ENCODE data around the gene PLXNB3.
"Not testable (repeated sequence)": the region's sequence is repeated elsewhere in the genome, so short reads cannot be mapped to it uniquely, and the experiment has no call there.

PLXNB3 gene

DNA sequence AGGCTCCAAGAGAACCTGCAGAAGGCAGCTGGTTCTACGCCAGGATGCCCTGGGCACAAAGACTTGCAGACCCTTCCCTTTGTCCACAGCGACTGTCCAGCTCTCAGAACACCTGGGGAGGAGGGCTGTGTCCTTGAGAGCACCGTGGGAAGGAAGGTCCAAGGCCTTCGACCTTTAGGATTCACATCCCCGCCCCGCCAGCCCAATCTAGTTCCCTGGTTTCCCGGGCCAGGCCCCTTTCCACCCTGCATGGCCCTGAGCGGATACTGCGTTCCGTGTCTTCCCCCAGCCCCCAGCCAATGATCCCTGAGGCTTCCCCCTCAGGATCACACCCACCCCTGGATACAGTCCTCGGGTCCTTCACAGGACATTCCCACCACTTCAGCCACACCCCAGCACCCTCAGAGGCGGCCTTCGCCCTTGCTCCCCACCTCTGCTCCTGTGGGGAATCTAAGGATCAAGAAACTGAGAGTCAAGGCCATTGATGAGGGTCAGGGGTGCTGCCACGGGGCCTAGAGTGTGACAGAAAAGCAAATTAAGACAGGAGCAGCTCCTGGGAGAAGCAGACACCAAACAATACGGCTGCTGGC lies 30.3 kb upstream of the PLXNB3 start:
- DNase-seq: no peak

DNA sequence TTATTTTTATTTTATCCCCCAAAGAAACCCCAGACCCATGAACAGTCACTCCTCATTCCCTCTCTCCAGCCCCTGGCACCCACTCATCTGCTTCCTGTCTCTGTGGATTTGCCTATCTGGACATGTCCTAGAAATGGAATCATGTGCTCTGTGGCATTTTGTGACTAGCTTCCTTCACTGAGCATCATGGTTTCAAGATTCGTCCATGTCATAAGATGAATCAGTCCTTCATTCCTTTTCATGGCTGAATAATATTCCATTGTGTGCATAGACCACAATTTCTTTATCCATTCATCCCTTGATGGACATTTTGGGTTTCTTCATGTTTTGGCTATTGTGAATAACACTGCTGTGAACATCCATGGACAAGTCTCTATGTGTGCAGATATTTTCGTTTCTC lies 29.2 kb upstream of the PLXNB3 start:
- DNase-seq: no peak

DNA sequence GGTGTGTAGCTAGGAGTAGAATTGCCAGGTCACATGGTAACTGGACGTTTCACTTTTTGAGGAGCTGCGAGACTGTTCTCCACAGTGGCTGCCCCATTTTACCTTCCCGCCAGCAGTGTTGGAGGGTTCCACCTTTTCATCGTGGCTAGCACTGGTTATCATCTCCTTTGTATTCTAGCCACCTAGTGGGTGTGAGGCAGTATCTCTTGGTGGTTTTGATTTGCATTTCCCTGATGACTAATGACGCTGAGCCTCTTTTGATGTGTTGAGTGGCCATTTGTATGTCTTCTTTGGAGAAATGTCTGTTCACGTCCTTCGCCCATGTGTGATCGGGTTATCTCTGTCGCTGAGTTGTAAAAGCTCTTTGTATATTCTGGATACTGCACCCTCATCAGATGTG lies 28.8 kb upstream of the PLXNB3 start:
- DNase-seq: no peak

DNA sequence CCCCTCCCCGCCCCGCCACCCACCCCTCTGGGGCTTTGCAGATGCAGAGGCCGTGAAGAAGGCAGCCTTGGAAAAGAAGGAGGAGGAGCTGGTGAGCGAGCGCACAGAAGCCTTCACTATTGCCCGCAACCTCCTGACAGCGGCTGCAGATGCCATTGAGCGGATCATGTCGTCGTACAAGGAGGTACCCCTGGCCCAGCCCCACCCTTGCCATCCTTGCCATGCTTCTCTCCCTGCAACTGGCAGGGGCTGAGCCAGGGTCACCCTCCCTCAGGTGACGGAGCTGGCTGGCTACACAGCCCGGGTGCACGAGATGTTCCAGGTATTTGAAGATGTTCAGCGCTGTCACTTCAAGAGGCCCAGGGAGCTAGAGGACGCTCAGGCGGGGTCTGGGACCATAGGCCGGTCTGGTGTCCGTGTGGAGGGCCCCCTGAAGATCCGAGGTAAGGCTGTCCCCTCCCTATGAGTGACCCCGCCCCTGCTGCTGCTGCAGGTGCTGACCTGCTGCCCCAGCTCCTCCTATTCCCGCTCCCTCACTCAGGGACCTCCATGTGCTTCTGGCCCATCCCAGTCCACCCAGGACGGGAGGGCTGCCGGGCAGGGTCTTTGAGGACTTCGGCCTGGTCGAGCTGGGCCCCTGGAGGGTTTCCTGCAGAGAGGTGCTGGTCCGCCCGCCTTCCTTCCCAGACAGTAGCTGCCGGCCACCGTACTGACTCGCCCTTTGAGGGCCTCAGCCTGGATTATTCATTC lies 27.8 kb upstream of the PLXNB3 start:
- DNase-seq: no peak

DNA sequence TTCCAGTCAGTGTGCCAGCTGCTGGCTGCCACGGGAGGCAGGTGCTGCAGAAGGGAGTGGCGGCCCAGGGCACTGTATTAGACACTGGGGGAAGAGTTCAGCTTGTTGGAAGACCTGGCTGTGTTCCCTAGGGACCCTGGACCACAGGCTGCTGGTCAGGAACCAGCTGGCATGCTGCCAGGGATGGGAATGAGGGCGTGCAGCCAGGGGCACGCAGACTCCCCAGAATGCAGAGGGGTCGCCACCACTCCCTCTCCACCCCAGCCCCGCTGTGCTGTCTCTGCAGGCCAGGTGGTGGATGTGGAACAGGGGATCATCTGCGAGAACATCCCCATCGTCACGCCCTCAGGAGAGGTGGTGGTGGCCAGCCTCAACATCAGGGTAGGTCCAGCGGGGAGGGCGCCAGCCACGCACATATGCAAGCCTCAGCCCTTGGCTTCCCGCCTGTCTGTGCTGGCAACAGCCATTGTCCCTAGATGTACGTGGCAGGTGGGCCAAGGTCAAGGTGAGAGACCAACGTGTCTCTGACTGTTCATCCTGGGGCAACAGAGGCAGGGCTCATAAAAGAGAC lies 27.1 kb upstream of the PLXNB3 start:
- DNase-seq: no peak

DNA sequence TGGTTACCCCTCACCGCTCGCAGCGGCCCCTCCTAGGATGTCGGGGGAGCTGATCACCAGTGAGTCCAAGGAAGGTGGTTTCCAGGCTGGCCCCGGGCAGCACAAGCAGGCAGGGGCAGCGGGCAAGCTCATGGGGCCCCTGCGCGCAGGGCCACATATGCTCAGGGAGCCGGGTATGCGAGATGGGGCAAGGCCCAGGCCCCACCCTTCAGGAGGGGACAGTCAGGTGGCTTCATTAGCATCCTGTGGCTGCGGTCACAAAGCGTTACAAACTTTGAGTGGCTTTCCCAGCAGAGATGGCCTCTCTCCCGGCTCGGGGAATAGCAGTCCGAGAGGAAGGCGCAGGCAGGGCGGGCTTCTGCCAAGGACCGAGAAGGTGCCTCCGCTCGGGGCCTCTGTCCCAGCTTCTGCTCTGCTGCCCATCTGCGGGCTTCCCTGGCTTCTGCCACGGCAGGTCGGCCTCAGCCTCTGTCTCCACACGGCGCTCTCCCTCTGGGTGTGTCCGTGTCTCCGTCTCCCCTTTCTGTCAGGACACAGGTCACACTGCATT lies 25.9 kb upstream of the PLXNB3 start:
- DNase-seq: no peak

DNA sequence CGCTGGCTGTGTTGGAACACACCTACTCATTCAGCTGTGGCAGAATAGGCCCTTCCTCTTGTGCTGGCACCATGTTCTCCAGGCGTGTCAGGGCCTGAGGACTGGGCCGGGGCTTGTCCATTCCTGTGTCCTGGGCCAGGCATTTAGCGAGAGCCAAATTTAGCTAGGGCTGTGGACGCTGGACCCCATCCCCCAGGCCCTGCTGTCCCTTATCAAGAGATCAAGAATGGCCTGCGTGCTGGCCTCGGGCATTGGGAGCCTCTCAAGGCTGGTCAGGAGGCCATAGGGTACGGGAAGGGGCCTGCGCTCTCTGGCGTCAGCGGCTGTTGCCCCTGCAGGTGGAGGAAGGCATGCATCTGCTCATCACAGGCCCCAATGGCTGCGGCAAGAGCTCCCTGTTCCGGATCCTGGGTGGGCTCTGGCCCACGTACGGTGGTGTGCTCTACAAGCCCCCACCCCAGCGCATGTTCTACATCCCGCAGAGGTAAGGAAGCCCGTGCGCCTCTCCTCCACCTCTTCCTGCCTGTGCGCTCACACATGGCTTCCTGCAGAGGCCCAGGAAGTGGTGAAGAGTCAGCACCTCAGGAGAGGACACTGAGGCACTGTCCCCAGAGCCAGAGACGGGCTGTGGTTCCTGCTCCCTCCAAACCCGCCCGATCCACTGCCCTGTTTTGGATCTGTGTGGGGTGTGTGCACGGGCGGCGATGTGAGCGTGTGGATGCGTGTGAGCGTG lies 24.1 kb upstream of the PLXNB3 start:
- no peak for DNase-seq

GRCh38 chrX:153740631-153741222 lies 23.3 kb upstream of the PLXNB3 start:
- no peak for DNase-seq

DNA sequence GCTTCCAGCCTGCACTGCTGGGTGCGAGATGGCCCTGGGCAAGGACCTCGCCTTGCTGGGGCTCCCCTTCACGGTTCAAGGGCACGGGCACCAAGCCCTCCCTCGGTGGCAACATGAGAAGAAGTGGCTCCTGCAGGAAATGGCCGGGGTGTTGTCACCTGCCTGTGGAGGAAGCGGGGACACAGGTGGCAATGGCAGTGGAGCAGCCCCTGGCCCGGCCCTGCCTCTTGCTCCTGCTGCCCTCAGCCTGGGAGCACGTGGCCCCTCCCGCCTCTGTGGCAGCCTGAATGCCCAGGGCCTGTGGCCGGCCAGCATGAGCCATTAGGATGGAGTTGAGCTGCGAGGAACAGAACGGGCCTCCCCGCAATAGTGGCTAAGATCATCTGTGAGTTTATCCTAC lies 22.6 kb upstream of the PLXNB3 start:
- no peak for DNase-seq

DNA sequence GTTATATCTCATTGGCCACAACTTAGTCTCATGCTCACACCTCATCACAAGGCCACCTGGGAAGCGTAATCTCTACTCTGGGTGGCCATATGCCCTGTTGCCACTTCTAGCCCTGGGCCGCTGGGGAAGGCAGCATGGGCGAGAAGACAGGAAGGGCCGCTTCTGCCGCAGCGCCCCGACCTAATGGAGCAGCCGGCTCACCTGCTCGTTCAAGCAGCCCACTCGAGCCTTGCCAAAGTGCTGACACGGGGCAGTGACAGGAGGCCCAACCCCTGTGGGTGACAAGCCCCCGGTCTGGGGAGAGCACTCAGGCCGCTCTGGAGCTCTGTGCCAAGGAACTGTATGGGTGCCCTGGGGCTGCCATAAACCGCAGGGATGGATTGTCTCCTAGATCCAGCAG lies 21.9 kb upstream of the PLXNB3 start:
- not testable (repeated sequence) for DNase-seq

DNA sequence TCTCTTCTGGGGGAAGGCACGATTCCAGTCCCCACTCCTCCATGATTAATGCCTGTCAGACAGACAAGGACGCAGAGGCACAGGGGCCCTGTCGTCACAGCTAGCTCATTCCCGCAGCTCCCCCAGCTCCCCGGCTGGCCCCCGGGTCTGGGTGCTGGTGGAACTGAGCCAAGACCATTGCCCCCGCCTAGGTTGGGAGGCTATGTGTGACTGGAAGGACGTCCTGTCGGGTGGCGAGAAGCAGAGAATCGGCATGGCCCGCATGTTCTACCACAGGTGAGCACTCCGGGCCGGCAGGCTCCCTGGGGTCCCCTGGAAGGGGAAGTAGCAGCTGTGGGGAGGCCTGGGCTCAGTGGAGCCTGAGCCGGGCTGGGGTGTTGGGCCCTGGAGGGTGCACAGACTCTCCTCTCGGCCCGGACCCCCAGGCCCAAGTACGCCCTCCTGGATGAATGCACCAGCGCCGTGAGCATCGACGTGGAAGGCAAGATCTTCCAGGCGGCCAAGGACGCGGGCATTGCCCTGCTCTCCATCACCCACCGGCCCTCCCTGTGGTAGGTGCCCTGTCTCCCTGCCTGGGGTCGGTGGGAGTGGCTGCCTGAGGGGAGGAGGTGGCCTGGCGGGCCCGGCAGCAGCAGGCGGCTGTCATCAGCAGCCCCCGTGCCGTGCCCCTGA lies 21.1 kb upstream of the PLXNB3 start:
- not testable (repeated sequence) for DNase-seq

DNA sequence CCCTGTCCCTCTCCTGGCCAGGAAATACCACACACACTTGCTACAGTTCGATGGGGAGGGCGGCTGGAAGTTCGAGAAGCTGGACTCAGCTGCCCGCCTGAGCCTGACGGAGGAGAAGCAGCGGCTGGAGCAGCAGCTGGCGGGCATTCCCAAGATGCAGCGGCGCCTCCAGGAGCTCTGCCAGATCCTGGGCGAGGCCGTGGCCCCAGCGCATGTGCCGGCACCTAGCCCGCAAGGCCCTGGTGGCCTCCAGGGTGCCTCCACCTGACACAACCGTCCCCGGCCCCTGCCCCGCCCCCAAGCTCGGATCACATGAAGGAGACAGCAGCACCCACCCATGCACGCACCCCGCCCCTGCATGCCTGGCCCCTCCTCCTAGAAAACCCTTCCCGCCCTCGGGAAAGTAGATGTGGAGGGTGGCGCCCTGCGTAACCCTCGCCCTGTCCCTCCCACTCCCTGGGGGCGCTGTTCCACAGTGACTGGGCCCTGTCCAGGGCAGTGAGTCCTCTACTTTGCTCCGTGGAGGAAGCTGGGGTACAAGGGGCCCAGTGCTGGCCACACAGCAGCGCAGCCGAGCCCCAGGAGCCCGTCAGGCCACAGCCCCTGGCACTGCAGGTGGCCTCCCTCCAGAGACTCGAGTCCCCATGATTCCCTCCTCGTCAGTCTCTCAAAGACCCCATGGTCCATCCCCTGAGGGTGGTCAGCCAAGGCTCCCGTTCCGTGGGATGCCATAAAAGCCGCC lies 20.4 kb upstream of the PLXNB3 start:
- DNase-seq: not testable (repeated sequence)

DNA sequence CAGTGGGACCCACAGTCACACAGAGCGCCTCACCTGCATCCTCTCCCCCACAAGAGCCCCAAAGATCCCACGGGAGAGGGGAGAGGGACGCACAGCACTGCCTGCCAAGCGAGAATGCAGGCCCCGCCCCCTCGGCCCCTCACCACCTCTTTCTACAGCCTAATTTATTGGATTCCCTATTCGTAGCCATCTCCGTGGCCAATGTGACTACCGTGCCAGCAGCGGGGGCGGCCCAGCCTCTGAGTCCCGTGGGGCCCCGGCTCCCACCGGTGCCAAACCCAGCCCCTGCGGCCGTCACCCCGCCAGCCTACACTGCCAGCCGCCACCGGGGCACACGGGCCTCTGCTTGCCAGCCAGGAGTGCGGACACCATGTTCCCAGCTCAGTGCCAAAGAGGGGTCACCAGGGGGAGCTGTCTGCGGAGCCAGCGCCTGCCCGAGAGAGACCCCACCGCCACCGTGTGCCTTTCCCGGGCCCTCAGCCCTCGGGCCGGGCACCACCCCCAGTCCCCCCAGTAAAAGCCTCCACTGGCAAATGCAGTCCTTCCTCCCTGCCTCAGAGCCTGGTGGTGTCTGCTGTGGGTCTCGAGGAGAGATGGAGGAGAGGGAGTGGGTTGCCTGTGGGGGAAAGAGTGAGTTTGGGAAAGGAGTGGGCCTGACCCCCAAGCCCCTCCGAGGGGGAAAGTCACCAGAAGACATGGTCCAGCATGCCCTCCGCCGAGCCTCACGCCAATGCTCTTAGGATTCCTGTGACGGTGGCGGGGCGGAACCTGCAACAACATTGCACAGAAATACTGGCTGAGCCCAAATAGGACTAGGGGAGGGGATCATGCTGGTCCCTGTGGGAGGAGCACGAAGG lies 19.6 kb upstream of the PLXNB3 start:
- DNase-seq: no peak

DNA sequence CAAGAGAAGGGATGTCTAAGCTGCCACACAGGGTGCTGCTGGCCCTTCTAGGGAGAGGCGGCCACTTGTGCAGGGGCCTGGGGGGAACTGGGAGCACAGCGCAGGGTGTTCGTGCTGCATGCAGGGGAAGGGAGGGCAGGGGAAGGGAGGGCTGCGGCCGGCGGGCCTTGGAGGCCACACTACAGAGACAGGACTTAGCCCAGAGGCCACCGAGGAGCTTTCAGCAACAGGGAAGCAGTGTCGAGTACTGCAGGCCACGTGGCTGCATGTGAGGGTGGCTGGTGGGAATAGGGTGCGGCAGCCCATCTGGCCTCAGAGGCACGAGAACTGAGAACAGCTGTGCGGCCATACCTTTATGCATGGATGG lies 19.0 kb upstream of the PLXNB3 start:
- not testable (repeated sequence) for DNase-seq

DNA sequence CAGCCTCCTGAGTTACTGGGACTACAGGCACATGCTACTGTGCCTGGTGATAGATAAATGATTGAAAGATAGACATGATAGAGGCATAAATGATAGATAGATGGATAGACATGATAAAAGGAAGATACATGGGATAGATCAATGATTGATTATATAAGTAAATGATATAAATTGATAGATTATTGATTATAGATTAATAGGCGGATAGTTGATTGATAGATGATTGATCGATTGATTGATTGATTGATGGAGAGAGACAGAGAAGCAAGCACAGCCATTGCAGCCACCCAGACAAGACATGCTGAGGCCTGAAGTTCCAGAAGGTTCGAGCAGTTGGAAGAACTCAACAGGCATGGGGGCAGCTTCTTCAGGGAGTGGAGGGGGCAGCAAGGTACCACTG lies 17.7 kb upstream of the PLXNB3 start:
- no peak for DNase-seq

DNA sequence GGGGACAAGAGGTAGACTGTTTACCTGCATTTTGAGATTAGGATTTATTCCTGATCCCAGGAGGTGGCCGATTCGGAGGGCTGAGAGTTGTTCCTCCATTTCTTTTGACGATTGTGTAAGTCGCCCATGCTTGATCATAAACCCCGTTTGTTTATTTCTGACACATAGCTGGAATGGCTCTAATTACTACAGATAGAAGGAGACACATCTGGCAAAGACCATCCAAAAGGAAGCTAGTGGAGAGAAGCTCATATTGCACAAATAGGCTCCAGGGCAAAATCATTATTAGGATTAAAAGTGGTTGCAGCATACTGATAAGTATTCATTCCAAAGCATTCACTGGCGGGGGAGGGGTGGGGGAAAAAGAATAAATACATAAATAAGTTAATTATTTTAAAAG lies 17.1 kb upstream of the PLXNB3 start:
- DNase-seq: not testable (repeated sequence)

GRCh38 chrX:153749017-153749416 lies 15.0 kb upstream of the PLXNB3 start:
- not testable (repeated sequence) for DNase-seq

DNA sequence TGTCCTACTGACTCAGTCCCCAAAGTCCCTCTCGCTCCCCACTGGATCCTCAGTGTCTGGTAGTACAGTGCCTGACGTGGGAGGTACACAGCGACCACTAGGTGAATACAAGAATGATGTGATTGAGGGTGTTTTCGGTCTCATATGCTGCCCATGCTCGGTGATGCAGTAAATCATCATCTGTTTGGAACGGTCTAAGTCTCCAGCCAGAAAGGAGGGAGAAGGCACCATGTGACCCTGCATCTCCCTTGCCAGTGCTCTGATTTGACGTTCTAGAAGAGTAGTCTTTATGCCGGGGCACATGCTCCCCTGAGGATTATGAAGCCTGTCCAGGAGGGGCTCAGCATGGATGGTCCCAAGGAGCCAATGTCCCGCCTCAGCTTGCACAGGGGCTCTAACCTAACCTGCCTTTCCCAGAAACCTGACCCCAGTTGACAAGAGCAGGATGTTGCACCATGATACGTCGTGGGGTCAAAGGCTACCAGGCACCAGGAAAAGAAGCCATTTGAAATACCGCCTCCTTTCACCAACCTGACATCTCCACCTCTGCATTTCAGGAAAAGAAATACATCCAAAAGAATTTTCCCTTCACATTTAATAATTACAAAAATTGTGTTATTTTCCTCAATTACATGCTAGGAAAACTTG lies 13.8 kb upstream of the PLXNB3 start:
- no peak for DNase-seq

GRCh38 chrX:153755136-153755535 lies 8.9 kb upstream of the PLXNB3 start:
- DNase-seq: no peak

GRCh38 chrX:153761863-153762262 lies 2.2 kb upstream of the PLXNB3 start:
- no peak for DNase-seq

All from NCI-H2171 (cell line).